Skeletal muscle satellite cell (primary cell): ENCODE measurements around the gene ERGIC1.

Experiments
- H3K27me3 ChIP-seq: 2 replicates; pipeline ENCODE4 v1.7.0; 2013; ENCODE audit warnings: low read length; ENCODE audit not compliant: control insufficient read depth, insufficient read depth
- H3K36me3 ChIP-seq: 2 replicates; pipeline ENCODE4 v1.7.0; 2013; ENCODE audit warnings: mild to moderate bottlenecking, control low read depth, low read length; ENCODE audit not compliant: insufficient read depth
- H3K4me1 ChIP-seq: 2 replicates; pipeline ENCODE4 v1.7.0; 2013; ENCODE audit warnings: low read length; ENCODE audit not compliant: control insufficient read depth, insufficient read depth
- H3K4me2 ChIP-seq: 2 replicates; pipeline ENCODE4 v1.7.0; 2013; ENCODE audit warnings: mild to moderate bottlenecking, low read length
- H3K4me3 ChIP-seq: 2 replicates; pipeline ENCODE4 v1.7.0; 2013; ENCODE audit warnings: low read length
- H3K9ac ChIP-seq: 2 replicates; pipeline ENCODE4 v1.7.0; 2013; ENCODE audit warnings: mild to moderate bottlenecking, low read depth, low read length, moderate library complexity
- H3K9me3 ChIP-seq: replicated peaks from 2 replicates; pipeline ENCODE4 v1.7.0; 2013; ENCODE audit warnings: mild to moderate bottlenecking, control low read depth, low read length

The ERGIC1 gene

GRCh38 chr5:172819569-172819968, 14.5 kb upstream of the ERGIC1 start:
- no peak overlapping the region for H3K9ac ChIP-seq

GRCh38 chr5:172820046-172820767, 13.8 kb upstream of the ERGIC1 start:
- no peaks in the 10 kb centered on the region for H3K36me3 ChIP-seq
- H3K4me1 ChIP-seq = peaks cover 27% of the 10 kb centered on the region
- H3K9me3 ChIP-seq = peaks cover under 1% of the 10 kb centered on the region
- H3K27me3 ChIP-seq = no peaks in the 10 kb centered on the region
- H3K4me3 ChIP-seq = no peak overlapping the region
- H3K9ac ChIP-seq = no peak overlapping the region
- no peak overlapping the region for H3K4me2 ChIP-seq

More at GRCh38 chr5:172819569-172819968, 14.5 kb upstream of the ERGIC1 start:
- no peaks in the 10 kb centered on the region for H3K27me3 ChIP-seq
- H3K9me3 ChIP-seq = no peaks in the 10 kb centered on the region
- no peak overlapping the region for H3K4me2 ChIP-seq
- H3K4me1 ChIP-seq = peaks cover 27% of the 10 kb centered on the region
- no peak overlapping the region for H3K4me3 ChIP-seq
- H3K36me3 ChIP-seq = no peaks in the 10 kb centered on the region

GRCh38 chr5:172821340-172821985, 12.6 kb upstream of the ERGIC1 start:
- H3K9ac ChIP-seq = no peak overlapping the region
- H3K4me2 ChIP-seq = no peak overlapping the region
- H3K27me3 ChIP-seq = no peaks in the 10 kb centered on the region
- peaks cover 10% of the 10 kb centered on the region for H3K9me3 ChIP-seq
- peaks cover 25% of the 10 kb centered on the region for H3K4me1 ChIP-seq
- no peak overlapping the region for H3K4me3 ChIP-seq
- H3K36me3 ChIP-seq = no peaks in the 10 kb centered on the region

- H3K27me3 ChIP-seq = no peaks in the 10 kb centered on the region
- H3K36me3 ChIP-seq = no peaks in the 10 kb centered on the region
- H3K4me1 ChIP-seq = peaks cover 31% of the 10 kb centered on the region
- no peak overlapping the region for H3K4me2 ChIP-seq
- H3K9ac ChIP-seq = no peak overlapping the region
- H3K9me3 ChIP-seq = peaks cover 10% of the 10 kb centered on the region
- no peak overlapping the region for H3K4me3 ChIP-seq
Measured at GRCh38 chr5:172823840-172824362, 10.2 kb upstream of the ERGIC1 start.

- no peak overlapping the region for H3K4me2 ChIP-seq
- H3K4me1 ChIP-seq = peaks cover 30% of the 10 kb centered on the region
- H3K36me3 ChIP-seq = no peaks in the 10 kb centered on the region
- H3K4me3 ChIP-seq = no peak overlapping the region
- no peak overlapping the region for H3K9ac ChIP-seq
- no peaks in the 10 kb centered on the region for H3K27me3 ChIP-seq
- H3K9me3 ChIP-seq = peaks cover 10% of the 10 kb centered on the region
Measured at GRCh38 chr5:172825610-172826204, 8.3 kb upstream of the ERGIC1 start.

GRCh38 chr5:172827841-172828240, 6.2 kb upstream of the ERGIC1 start:
- peaks cover 10% of the 10 kb centered on the region for H3K9me3 ChIP-seq
- no peaks in the 10 kb centered on the region for H3K36me3 ChIP-seq
- no peaks in the 10 kb centered on the region for H3K27me3 ChIP-seq
- peaks cover 41% of the 10 kb centered on the region for H3K4me1 ChIP-seq
- no peak overlapping the region for H3K4me3 ChIP-seq
- peak overlapping the region; percentile 77 for H3K9ac ChIP-seq
- no peak overlapping the region for H3K4me2 ChIP-seq

GRCh38 chr5:172828911-172829431, 5.1 kb upstream of the ERGIC1 start:
- no peaks in the 10 kb centered on the region for H3K36me3 ChIP-seq
- peaks cover 52% of the 10 kb centered on the region for H3K4me1 ChIP-seq
- H3K9me3 ChIP-seq = peaks cover 10% of the 10 kb centered on the region
- H3K9ac ChIP-seq = peak overlapping the region; percentile 77
- H3K27me3 ChIP-seq = no peaks in the 10 kb centered on the region
- peak overlapping the region; percentile 50 for H3K4me2 ChIP-seq
- peak overlapping the region; percentile 15 for H3K4me3 ChIP-seq

GRCh38 chr5:172830275-172830799, 3.7 kb upstream of the ERGIC1 start:
- H3K9ac ChIP-seq = peak overlapping the region; percentile 67
- H3K4me2 ChIP-seq = peak overlapping the region; percentile 7
- H3K4me3 ChIP-seq = no peak overlapping the region
- H3K27me3 ChIP-seq = no peaks in the 10 kb centered on the region
- no peaks in the 10 kb centered on the region for H3K36me3 ChIP-seq
- H3K4me1 ChIP-seq = peaks cover 52% of the 10 kb centered on the region
- peaks cover 8% of the 10 kb centered on the region for H3K9me3 ChIP-seq

GRCh38 chr5:172830876-172831662, 3.0 kb upstream of the ERGIC1 start:
- Histone ChIP-seq H3K9ac (peak overlapping the region; percentile 67), H3K4me1 (peaks cover 59% of the 10 kb centered on the region), H3K9me3 (peaks cover 2% of the 10 kb centered on the region), H3K4me2 (peak overlapping the region; percentile 7), H3K27me3 (no peaks in the 10 kb centered on the region), H3K36me3 (no peaks in the 10 kb centered on the region), H3K4me3 (no peak overlapping the region)

- Histone ChIP-seq H3K9ac (peak overlapping the region; percentile 97), H3K36me3 (peaks cover 11% of the 10 kb centered on the region), H3K4me2 (peak overlapping the region; percentile 96), H3K27me3 (no peaks in the 10 kb centered on the region), H3K4me3 (no peak overlapping the region), H3K9me3 (no peaks in the 10 kb centered on the region), H3K4me1 (peaks cover 73% of the 10 kb centered on the region)
Measured at GRCh38 chr5:172832383-172833315, 1.4 kb upstream of the ERGIC1 start.
